ENCODE data around the gene ARHGAP9.
"Not testable (repeated sequence)": the region's sequence is repeated elsewhere in the genome, so short reads cannot be mapped to it uniquely, and the experiment has no call there.

ARHGAP9 gene

DNA sequence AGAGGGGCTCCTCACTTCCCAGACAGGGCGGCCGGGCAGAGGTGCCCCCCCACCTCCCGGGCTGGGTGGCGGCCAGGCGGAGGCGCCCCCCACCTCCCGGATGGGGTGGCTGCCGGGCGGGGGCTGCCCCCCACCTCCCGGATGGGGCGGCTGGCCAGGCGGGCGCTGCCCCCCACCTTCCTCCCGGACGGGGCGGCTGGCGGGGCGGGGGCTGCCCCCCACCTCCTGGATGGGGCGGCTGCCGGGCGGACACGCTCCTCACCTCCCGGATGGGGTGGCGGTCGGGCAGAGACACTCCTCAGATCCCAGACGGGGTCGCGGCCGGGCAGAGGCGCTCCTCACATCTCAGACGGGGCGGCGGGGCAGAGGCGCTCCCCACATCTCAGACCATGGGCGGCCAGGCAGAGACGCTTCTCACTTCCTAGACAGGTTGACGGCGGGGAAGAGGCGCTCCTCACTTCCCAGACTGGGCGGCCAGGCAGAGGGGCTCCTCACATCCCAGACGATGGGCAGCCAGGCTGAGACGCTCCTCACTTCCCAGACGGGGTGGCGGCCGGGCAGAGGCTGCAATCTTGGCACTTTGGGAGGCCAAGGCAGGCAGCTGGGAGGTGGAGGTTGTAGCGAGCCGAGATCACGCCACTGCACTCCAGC lies 15.5 kb upstream of the ARHGAP9 start:
- DNase-seq: not testable (repeated sequence)

DNA sequence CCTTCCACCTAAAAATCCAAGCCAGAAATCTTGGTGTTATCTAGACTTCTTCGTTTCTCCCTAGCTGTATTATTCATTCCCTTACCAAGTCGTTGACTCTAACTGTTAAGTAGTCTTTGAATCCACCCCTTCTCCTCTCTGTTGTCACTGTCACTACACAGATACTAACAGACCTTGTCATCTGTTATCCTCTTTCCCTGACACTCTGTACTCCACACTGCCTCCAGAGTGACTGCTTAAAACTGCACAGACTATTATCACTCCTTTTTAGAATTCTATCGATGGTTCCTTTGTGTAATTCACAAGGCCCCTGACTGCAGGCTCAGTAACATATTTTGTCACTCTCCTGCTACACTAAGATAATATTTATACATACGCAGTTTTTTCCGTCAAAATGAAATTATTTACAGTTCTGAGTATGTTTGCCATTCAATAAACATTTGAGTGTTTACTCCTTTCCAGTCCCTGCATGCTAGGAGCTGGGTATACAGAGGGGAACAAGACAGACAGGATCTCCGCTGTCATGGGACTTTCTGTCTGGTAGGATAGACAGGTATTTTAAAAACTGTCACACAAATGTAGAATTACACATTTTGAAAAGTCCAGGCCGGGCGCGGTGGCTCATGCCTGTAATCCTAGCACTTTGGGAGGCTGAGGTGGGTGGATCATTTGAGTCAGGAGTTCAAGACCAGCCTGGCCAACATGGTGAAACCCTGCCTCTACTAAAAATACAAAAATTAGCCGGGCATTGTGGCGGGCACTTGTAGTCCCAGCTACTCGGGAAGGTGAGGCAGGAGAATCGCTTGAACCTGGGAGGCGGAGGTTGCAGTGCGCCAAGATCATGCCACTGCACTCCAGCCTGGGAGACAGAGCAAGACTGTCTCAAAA lies 12.0 kb upstream of the ARHGAP9 start:
- DNase-seq: no peak

DNA sequence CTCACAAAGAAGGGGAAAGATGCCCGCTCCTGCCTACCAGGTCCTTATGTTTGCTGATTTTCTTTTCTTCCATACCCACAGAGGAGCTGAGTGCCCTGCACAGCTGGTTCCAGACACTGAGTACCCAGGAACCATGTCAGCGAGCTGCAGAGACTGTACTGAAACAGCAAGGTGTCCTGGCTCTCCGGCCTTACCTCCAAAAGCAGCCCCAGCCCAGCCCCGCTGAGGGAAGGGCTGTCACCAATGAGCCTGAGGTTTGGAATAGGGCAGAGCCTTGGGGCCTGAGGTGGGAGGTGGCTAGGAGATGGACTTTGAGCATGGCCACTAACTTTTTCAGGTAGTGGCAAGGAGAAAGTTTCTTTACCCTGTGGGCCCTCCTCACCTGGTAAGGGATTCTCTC lies 10.5 kb upstream of the ARHGAP9 start:
- no peak for DNase-seq

DNA sequence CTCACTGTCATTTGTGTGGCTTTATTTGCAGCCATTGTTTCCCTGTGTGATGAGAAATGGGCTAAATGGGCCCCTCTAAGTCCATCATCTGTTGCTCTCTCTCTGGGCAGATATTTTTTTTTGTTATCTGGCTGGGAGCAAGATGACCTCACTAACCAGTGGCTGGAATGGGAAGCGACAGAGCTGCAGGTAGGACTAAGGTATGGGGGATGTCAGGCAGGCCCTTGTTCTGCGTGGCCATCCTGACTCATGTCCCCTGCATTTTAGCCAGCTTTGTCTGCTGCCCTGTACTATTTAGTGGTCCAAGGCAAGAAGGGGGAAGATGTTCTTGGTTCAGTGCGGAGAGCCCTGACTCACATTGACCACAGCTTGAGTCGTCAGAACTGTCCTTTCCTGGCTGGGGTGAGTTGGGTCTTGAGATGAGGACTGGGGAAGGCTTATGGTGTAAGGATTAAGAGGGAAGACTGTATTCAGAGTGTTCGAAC lies 9.5 kb upstream of the ARHGAP9 start:
- DNase-seq: no peak

DNA sequence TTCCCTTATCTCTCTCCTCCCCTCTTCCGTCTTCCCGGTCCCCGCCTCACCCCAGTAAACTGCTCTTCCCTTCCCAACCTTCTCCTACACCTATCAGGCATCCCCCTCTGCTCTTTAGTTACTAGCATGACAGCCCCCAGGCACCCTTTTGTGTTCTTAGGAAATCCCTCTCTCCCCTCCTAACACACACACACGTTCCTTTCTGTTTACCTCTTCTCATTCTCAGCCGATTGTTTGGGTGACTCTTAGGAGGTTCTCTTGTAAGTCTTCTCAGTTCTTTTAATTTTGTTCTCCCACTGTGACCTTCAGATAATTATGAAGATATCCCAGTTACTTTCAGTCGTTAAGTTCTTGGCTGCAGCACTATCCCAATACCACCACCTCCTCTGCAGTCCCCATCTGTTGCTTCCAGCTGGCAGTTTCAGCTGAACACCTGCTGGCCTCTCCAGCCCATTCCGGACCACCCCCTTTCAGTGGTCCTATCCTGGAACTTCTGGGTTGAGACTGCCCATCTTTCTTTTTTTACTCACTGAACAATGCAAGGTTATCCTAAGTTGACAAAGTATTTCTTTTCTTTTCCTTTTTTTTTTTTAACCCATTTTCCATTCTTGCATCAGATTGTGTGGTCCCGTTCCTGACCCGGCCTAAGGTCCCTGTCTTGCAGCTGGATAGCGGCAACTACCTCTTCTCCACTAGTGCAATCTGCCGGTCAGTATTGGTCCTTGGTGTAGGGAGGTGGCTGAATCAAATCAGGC lies 8.9 kb upstream of the ARHGAP9 start:
- DNase-seq: no peak

DNA sequence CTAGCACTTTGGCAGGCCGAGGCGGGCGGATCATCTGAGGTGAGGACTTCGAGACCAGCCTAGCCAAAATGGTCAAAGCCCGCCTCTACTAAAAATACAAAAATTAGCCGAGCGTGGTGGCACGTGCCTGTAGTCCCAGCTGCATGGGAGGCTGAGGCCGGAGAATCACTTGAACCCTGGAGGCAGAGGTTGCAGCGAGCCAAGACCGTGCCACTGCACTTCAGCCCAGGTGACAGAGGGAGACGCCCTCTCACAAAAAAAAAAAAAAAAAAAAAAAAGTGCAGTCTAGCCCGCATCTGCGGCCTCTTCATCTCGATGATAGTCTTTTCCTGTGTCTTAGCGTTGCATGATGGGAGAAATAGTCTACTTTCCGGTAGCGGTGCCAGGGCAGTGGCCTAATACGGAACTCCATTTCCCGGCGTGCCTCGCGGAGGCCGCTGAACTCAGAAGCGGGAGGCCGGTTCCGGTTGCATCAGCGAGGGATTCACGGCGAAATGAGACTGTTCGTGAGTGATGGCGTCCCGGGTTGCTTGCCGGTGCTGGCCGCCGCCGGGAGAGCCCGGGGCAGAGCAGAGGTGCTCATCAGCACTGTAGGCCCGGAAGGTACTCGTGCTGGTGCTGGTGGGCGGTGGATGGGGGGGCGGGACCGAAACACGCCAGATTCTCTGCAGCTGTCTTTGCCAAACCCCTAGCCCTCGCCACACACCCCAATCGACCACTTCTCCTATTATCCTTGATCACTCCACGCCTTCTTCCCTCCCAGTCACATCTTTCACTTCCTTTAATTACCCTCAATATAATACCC lies 8.1 kb upstream of the ARHGAP9 start, which contains the start of gene MARS1:
MARS1 (plus strand) TSS at position 472 of the 805 bp plus-strand sequence; CDS start at position 495, 23 bp downstream.
- DNase-seq: peak; percentile 25 to 98 (median 91)

DNA sequence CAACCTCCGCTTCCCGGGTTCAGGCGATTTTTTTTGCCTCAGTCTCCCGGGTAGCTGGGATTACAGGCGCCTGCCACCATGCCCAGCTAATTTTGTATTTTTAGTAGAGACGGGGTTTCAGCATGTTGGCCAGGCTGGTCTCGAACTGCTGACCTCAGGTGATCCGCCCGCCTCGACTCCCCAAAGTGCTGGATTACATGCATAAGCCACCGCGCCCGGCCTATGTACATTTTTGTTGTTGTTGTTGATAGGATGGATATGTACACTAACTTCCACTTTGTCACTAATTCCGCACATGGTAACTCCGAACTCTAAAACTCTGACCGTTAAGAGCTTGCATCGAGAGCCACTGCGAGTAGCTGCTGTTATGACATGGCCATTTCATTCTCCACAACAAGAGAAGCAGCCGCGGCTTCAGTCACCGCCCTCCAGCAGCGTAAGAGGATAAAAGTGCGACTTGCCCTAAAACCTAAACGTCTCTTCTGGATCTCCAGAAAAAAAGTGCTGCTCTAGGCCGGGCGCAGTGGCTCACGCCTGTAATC lies 7.5 kb upstream of the ARHGAP9 start:
- DNase-seq: peak in 1 of 58 donors; percentile 37

DNA sequence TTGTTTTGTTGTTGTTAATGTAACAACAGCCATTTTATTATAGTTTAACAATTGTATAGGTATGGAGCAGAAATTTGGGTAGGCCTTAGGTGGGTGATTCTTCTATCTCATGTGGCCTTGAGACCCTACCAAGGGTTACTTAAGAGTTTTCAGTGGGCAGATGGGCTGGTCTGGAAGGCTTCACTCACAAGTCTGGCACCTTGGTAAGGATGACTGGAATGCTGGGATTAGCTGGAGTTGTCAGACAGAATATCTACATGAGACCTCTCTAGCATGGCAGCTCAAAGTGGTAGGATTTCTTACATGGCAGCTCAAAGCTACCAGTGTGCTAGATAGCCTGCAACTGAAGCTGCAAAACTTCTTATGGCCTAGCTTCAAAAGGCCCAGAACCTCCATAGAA lies 6.0 kb upstream of the ARHGAP9 start:
- DNase-seq: no peak

DNA sequence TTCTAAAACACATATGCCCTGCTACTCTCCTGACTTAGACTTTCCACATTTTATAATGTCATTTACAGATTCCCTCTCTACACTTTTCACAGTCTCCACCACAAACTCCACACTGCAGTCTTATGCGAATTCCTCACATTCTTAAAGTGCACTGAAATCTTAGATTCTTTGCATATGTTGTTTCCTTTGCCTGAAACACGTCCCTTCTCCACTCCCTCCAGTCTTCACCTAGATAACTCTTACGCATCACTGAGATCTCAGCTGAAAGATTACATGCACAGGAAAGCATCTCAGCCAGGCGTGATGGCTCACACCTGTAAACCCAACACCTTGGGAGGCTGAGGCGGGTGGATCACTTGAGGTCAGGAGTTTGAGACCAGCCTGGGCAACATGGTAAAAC lies 3.8 kb upstream of the ARHGAP9 start:
- no peak for DNase-seq

DNA sequence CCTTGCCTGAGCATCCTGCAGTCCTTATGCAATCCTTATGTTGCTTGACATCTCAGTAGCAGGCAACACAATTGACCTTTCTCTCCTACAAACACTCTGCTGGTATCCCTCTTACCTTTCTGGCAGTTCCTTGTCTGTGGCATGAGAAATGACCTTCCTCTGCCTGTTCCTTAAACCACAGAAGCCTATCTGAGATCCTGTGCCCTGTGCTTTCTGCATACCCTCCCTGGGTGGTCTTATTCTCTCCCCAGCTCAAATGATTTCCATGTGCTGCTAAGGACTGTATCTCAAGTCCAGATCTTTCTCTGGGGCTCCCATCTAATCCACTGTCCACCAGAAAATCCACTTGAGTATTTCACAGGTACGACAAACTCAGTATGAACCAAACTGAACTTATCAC lies 2.0 kb upstream of the ARHGAP9 start:
- no peak for DNase-seq

DNA sequence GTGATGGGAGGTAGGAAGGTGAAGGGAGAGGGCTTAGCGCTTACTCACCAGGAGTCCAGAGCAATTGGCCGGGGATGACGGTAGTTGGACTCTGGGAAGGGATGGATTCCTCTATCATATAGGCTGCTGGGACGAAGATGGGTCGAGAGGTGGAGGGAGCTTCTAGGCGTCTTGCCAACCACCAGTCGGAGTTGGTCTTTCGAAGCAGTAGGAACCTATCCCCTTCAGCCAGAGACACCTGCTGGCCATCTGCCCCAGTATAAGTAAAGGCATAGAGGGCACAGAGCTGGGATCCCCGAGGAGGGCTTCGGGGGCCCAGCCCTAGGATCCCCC lies 657 bp downstream of the ARHGAP9 start:
- no peak for DNase-seq

DNA sequence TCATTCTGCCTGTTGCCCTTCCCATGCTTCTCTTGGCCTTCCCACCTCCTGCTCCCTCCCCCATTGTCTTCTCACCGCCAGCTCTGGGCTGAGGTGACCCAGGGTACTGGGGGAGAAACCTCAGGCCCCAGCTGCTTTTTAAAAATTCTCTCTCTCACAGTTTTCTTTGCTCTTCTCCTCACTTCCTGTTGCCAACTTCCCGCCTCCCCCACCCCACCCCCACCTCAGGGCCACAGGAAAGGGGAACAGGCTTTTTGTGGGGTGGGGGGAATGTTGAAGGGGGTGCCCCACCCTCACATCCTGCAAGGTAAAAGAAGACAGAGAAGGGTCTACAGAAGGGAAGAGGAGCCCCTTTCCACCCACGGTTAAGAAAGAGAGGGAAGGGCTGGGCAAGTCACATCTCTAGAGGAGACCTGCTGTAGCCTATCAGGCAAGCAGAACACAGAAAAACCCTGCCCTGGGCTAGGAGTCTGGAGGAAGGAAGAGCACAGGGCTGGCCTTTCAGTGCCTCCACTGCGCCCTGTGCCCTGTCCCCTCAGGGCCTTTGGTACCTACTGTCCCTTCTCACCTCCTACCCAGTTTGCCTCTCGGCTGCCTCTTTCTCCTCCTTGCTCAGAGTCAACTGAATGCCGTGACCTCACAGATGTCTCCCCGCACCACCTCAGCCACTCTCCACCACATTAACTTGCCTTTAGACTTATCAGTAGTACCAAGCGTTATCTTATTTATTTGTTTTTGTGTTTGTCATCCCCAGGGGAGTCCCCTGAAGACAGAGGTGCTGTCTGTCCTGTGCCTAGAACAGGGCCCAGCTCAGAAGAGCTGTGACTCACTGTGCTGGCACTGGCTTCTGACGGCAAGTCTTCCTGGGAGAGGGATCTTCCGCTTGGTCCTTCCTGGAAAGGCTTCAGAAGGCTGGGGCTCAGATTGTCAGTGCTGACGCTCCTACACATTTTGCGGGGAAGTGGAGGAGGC lies 1.7 kb downstream of the ARHGAP9 start:
- peak in 3 of 58 donors; percentile 5 to 19 (median 7) for DNase-seq

DNA sequence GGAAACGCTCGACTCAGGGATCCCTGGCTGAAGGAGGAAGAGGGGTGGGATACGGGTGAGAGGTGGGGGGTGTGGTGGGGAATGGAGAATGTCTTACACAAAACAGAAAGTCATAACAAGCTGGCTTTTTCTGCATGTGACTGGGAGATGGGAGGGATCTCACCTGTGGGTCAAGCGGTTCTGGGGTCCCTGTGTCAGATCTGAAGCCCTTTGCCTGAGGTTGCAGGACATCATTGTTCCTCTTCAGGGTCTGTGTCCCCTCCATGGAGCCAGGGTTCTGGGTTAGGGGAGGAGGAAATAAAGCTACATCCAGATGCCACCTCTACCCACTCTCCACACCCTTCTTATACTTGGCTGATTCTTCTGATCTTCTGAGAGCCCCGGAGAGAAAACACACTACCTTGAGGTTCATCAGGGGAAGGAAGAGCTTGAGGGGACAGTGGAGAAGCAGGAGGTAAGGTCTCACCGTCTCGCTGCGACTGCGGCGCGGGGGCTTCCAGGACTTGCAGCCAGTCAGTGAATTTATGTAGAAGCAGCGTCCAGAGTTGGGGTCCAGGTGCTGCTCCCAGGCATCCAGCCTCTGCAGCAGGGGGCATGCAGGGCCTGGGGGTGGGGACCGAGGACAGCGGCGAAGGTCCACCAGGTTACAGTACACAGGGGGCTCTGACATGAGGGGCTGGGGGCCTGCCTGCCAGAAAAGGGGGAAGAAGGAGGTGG lies 2.5 kb downstream of the ARHGAP9 start:
- no peak for DNase-seq

DNA sequence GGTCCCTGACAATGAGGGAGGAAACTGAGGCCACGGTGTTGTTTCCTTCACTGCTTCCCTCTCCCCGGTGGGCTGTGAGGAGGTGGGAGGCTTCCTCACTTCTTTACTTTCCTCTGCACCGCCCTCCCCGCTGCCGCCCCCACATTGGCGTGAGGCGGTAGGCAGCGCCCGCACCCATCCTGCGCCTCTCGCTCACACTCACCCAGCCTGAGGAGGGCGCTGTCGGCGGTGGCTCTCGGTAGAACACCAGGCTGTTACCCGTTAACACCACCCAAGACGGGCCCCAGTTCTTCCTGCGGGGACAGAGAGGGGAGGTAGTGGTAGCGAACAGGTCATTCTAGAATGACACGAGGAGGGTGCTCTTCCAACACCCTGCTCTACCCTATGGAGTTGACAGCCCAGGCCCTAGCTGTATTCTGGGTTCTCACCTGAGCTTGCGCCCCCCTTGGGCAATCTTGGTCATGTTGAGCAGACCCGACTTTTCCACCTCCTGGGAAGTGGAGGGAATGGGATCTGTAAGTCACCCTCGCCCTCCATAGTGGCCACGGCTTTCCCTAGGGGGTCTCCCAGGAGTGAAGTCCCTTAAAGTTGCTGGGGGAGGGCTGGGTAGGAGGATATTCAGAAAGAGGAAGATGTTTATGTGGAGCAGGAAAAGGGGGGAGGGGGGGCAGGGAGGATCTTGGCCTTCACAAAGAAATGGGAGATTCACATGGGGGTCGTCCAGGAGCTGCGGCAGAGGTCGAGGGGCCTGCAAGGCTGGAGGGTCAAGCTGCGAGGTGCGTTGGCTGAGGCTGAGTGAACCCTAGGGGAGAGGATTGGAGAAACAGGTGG lies 3.3 kb downstream of the ARHGAP9 start:
- DNase-seq: no peak

DNA sequence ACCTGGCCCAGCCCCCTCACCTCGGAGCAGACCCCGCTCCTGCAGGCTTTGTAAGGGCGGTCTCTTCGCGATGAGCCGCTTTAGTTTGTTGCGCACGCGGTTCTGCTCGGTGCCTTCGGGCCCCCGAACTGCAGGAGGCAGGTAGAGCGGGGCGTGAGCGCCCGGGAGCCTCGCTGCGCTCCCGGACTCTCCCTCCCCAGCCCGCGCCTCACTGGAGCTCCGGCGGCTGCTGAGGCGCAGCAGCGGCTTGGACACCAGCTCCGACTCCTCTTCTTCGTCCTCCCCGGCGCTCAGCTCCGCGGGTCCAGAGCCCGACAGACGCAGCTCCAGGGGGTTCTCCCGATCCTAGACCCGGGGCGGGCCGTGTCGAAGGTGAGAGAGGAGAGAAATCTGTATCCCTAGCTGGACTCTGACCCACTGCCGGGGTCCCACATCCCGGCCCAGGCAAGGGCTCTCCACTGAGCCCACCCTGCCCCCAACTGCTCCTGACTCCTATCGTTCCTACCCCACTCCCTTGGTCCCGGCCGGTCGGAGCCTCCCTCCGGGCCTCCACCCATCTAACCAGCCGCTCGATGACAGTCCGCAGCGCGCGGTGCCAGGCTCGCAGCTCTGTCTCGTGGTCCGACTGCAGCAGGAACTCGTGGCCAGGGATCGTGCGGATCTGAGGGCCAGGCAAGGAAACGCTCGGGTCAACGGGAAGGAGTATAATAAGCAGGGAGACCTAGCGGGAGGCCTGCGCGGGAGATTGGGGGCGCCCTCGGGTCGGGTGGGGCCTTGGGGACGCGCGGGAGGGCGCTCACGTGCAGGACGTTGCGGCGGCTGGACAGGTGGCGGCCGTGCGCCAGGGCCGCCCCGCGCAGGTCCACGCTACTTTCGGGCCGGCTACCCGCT lies 4.2 kb downstream of the ARHGAP9 start:
- peak in 6 of 58 donors; percentile 2 to 25 (median 12) for DNase-seq

DNA sequence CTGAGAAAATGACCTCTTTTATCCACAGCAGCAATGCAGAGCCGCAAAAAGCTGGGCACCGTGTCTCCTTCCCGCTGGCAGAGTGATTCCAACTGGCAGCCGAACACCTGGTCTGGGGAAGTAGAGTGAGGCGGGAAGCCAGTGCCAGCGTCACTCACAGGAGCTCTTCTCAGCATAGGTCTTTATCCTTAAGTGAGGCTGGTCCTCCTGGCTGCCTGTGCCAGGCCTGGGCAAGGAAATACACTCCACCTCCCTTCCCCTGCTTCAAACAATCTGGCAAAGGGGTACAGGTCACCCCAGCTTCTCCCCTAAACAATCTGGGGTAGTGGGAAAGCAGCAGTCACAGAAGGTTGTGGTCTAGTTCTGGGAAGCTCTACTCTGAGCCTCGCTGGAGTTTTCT lies 4.8 kb downstream of the ARHGAP9 start:
- no peak for DNase-seq

DNA sequence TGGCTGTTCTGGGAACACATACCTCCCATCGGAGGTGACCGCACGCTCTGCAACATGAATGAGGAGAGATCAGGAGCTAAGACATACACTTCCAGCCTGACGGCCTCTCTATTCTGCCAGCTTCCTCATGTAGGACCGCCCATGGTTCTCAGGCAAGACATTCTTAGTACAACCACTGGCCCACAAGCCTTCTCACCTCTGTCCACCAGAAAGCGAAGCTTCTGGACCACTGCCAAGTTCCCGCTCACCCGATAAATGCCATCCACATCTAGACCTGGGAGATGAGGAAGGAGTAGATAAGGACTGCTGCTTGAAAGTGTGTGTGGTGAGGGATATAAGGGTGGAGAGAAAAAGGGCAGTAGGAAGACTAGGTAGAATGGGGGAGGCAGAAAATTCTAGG lies 5.2 kb downstream of the ARHGAP9 start:
- no peak for DNase-seq

Data from anterior cingulate cortex (tissue), 58 donors.